Measurements from ENCODE around the gene ANGPT4.

DNA sequence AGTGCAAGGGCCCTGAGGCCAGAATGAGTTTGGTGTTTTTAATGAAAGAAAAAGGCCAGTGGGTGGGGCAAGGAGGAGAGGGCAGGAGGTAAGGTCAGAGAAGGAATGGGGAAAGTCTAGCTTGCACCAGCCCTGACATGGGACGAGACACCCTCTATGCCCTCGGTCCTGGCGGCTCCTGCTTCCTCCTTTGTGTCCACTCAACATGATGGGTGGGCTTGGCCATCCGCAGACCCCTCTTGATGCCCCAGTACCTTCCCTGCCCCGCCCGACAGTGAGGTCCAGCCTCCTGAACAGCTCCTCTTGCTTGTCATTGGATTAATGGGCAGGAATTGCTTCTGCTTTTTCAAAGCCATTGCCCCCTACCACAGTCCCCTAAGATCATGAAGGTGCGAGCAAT lies 33.6 kb upstream of the ANGPT4 start:
- TF ChIP-seq, protein P1, sequence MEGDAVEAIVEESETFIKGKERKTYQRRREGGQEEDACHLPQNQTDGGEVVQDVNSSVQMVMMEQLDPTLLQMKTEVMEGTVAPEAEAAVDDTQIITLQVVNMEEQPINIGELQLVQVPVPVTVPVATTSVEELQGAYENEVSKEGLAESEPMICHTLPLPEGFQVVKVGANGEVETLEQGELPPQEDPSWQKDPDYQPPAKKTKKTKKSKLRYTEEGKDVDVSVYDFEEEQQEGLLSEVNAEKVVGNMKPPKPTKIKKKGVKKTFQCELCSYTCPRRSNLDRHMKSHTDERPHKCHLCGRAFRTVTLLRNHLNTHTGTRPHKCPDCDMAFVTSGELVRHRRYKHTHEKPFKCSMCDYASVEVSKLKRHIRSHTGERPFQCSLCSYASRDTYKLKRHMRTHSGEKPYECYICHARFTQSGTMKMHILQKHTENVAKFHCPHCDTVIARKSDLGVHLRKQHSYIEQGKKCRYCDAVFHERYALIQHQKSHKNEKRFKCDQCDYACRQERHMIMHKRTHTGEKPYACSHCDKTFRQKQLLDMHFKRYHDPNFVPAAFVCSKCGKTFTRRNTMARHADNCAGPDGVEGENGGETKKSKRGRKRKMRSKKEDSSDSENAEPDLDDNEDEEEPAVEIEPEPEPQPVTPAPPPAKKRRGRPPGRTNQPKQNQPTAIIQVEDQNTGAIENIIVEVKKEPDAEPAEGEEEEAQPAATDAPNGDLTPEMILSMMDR (IDR thresholded peaks at IDR 0.05; ENCODE audit: borderline replicate concordance, extremely low read depth, low read length, poor library complexity, severe bottlenecking) = no peak
- no peak for TF ChIP-seq EZH2 (IDR thresholded peaks at IDR 0.05; ENCODE audit: borderline replicate concordance, low read depth, low read length, severe bottlenecking)
